Activated CD8-positive, alpha-beta memory T cell treated with anti-CD3 and anti-CD28 coated beads, Interleukin-2, amount 10 ng/mL, durations not matched to agents 7 days and 5 days (primary cell): Measurements from ENCODE around the gene DPYD. TPM values are rescaled to one million over a fixed set of nuclear protein-coding genes. Genes with fewer than 3 reads are reported as not detected.
A peak's percentile ranks its signal among the peaks of the same experiment; 100 is the strongest.

Source experiments
- ATAC-seq: fragments of 150-1000 bp; cut with Tn5 transposase; one replicate; pipeline ENCODE4 v1.10.0; 2021; ENCODE audit warnings: moderate library complexity
- CTCF ChIA-PET: fragments of 350-600 bp; sonication (Branson Sonifier 250); formaldehyde crosslinking; loops from one replicate; lab custom pipeline; 2021; ENCODE audit warnings: antibody characterized with exemption; lab: Charles Lee
- DNase-seq: peaks from one replicate; pipeline ENCODE4 v3.0.0-alpha.2; 2020
- H3K27ac Mint-ChIP-seq: one replicate; pipeline ENCODE4 v1.8.0; 2021; ENCODE audit warnings: mild to moderate bottlenecking, mixed read lengths
- H3K27me3 Mint-ChIP-seq: one replicate; pipeline ENCODE4 v1.8.0; 2021; ENCODE audit warnings: mixed read lengths
- H3K36me3 Mint-ChIP-seq: one replicate; pipeline ENCODE4 v1.8.0; 2021; ENCODE audit warnings: mild to moderate bottlenecking, mixed read lengths
- H3K4me1 Mint-ChIP-seq: one replicate; pipeline ENCODE4 v1.8.0; 2021; ENCODE audit warnings: mixed read lengths
- H3K4me3 Mint-ChIP-seq: one replicate; pipeline ENCODE4 v1.8.0; 2021; ENCODE audit warnings: mild to moderate bottlenecking, moderate library complexity, mixed read lengths
- H3K9me3 Mint-ChIP-seq: one replicate; pipeline ENCODE4 v1.8.0; 2022; ENCODE audit warnings: low read depth, mixed read lengths
- total RNA-seq, 2 experiments: library from RNA; stranded (reverse); gene quantifications; one replicate each; pipeline ENCODE4 v1.2.3, GENCODE V29; 2021

Gene DPYD
- 10 to 100 TPM; 31.4 to 42.3 TPM for total RNA-seq

- peaks cover 7% of the 10 kb centered on the region for H3K36me3 Mint-ChIP-seq
- H3K27me3 Mint-ChIP-seq: no peaks in the 10 kb centered on the region
- peak within 1 kb of the TSS; percentile 96 for H3K4me3 Mint-ChIP-seq
- H3K27ac Mint-ChIP-seq: peak within 1 kb of the TSS; percentile 98
- H3K4me1 Mint-ChIP-seq: peaks cover 51% of the 10 kb centered on the region
- ATAC-seq (peak; percentile 91), DNase-seq (peak; percentile 92)
- no peaks in the 10 kb centered on the region for H3K9me3 Mint-ChIP-seq
- CTCF ChIA-PET: interaction anchor here (1.0 to 3.0 kb wide), 3 partner anchors 25 to 127 kb away, joined by 3 to 17 read pairs (median 4); no protein-coding TSS in a partner anchor
Observed at GRCh38 chr1:97920832-97921571, at the start of gene DPYD. Gene DPYD (minus strand): TSS chr1:97921034. CDS start chr1:97920922, 112 bp downstream.

- H3K4me1 Mint-ChIP-seq: no peaks in the 10 kb centered on the region
- H3K27ac Mint-ChIP-seq: no peak overlapping the region
- H3K36me3 Mint-ChIP-seq: no peaks in the 10 kb centered on the region
- H3K9me3 Mint-ChIP-seq: no peaks in the 10 kb centered on the region
- H3K27me3 Mint-ChIP-seq: peaks cover 23% of the 10 kb centered on the region
- DNase-seq (no peak), ATAC-seq (no peak)
- CTCF ChIA-PET: no interaction called here
- H3K4me3 Mint-ChIP-seq: no peak overlapping the region
Observed at GRCh38 chr1:97960470-97960869, 39.6 kb upstream of the DPYD start.

GRCh38 chr1:97947695-97948094, 26.9 kb upstream of the DPYD start:
- CTCF ChIA-PET: no interaction called here
- Mint-ChIP-seq H3K4me3 (no peak overlapping the region), H3K36me3 (peaks cover 4% of the 10 kb centered on the region), H3K9me3 (peaks cover 2% of the 10 kb centered on the region), H3K4me1 (peaks cover 10% of the 10 kb centered on the region), H3K27ac (no peak overlapping the region), H3K27me3 (peaks cover 8% of the 10 kb centered on the region)
- DNase-seq (no peak), ATAC-seq (no peak)

GRCh38 chr1:97943354-97943753, 22.5 kb upstream of the DPYD start:
- H3K9me3 Mint-ChIP-seq: peaks cover 3% of the 10 kb centered on the region
- H3K36me3 Mint-ChIP-seq: peaks cover 11% of the 10 kb centered on the region
- ATAC-seq (no peak), DNase-seq (no peak)
- CTCF ChIA-PET: interaction anchor here (1.2 to 1.6 kb wide), 3 partner anchors 9 to 24 kb away, joined by 3 to 4 read pairs (median 3); no protein-coding TSS in a partner anchor
- peak overlapping the region; percentile 16 for H3K27ac Mint-ChIP-seq
- H3K4me3 Mint-ChIP-seq: no peak overlapping the region
- H3K27me3 Mint-ChIP-seq: no peaks in the 10 kb centered on the region
- H3K4me1 Mint-ChIP-seq: peaks cover 32% of the 10 kb centered on the region

GRCh38 chr1:97942161-97943123, 21.6 kb upstream of the DPYD start:
- no peak for DNase-seq
- Mint-ChIP-seq H3K27me3 (no peaks in the 10 kb centered on the region), H3K27ac (peak overlapping the region; percentile 80), H3K36me3 (peaks cover 13% of the 10 kb centered on the region), H3K4me3 (peak overlapping the region; percentile 68), H3K4me1 (peaks cover 42% of the 10 kb centered on the region), H3K9me3 (peaks cover 3% of the 10 kb centered on the region)
- CTCF ChIA-PET: interaction anchor here (1.3 to 1.6 kb wide), 2 partner anchors 10 to 12 kb away, joined by 3 to 4 read pairs; no protein-coding TSS in a partner anchor
- peak; percentile 70 for ATAC-seq

GRCh38 chr1:97938285-97938642, 17.4 kb upstream of the DPYD start:
- ATAC-seq: no peak
- H3K27me3 Mint-ChIP-seq: peaks cover 8% of the 10 kb centered on the region
- H3K4me3 Mint-ChIP-seq: no peak overlapping the region
- peaks cover 2% of the 10 kb centered on the region for H3K9me3 Mint-ChIP-seq
- CTCF ChIA-PET: no interaction called here
- peaks cover 9% of the 10 kb centered on the region for H3K36me3 Mint-ChIP-seq
- no peak for DNase-seq
- no peak overlapping the region for H3K27ac Mint-ChIP-seq
- H3K4me1 Mint-ChIP-seq: peaks cover 41% of the 10 kb centered on the region

GRCh38 chr1:97936976-97937375, 16.1 kb upstream of the DPYD start:
- peaks cover 29% of the 10 kb centered on the region for H3K4me1 Mint-ChIP-seq
- H3K27me3 Mint-ChIP-seq: peaks cover 8% of the 10 kb centered on the region
- H3K36me3 Mint-ChIP-seq: peaks cover 9% of the 10 kb centered on the region
- ATAC-seq (no peak), DNase-seq (no peak)
- H3K9me3 Mint-ChIP-seq: peaks cover 2% of the 10 kb centered on the region
- no peak overlapping the region for H3K27ac Mint-ChIP-seq
- CTCF ChIA-PET: interaction anchor here (1.0 kb wide), 1 partner anchor 9 kb away, joined by 4 read pairs; no protein-coding TSS in a partner anchor
- H3K4me3 Mint-ChIP-seq: no peak overlapping the region

GRCh38 chr1:97934491-97934890, 13.7 kb upstream of the DPYD start:
- H3K36me3 Mint-ChIP-seq: peaks cover 5% of the 10 kb centered on the region
- H3K27ac Mint-ChIP-seq: no peak overlapping the region
- no peak overlapping the region for H3K4me3 Mint-ChIP-seq
- peaks cover 18% of the 10 kb centered on the region for H3K4me1 Mint-ChIP-seq
- no peaks in the 10 kb centered on the region for H3K9me3 Mint-ChIP-seq
- ATAC-seq (no peak), DNase-seq (no peak)
- peaks cover 8% of the 10 kb centered on the region for H3K27me3 Mint-ChIP-seq
- CTCF ChIA-PET: no interaction called here

- H3K9me3 Mint-ChIP-seq: no peaks in the 10 kb centered on the region
- CTCF ChIA-PET: interaction anchor here (1.5 kb wide), 1 partner anchor 13 kb away, joined by 4 read pairs; no protein-coding TSS in a partner anchor
- peaks cover 8% of the 10 kb centered on the region for H3K27me3 Mint-ChIP-seq
- ATAC-seq (no peak), DNase-seq (no peak)
- H3K36me3 Mint-ChIP-seq: no peaks in the 10 kb centered on the region
- H3K4me3 Mint-ChIP-seq: no peak overlapping the region
- no peak overlapping the region for H3K27ac Mint-ChIP-seq
- H3K4me1 Mint-ChIP-seq: peaks cover 15% of the 10 kb centered on the region
Observed at GRCh38 chr1:97929874-97930851, 9.3 kb upstream of the DPYD start.

- CTCF ChIA-PET: no interaction called here
- H3K27me3 Mint-ChIP-seq: no peaks in the 10 kb centered on the region
- H3K9me3 Mint-ChIP-seq: no peaks in the 10 kb centered on the region
- H3K27ac Mint-ChIP-seq: peak overlapping the region; percentile 12
- H3K4me1 Mint-ChIP-seq: peaks cover 32% of the 10 kb centered on the region
- ATAC-seq: peak; percentile 66
- no peaks in the 10 kb centered on the region for H3K36me3 Mint-ChIP-seq
- no peak overlapping the region for H3K4me3 Mint-ChIP-seq
- DNase-seq: peak; percentile 44
Observed at GRCh38 chr1:97926017-97926708, 5.3 kb upstream of the DPYD start.

- CTCF ChIA-PET: no interaction called here
Observed at GRCh38 chr1:97925151-97925550, 4.3 kb upstream of the DPYD start.

GRCh38 chr1:97923811-97924210, 3.0 kb upstream of the DPYD start:
- H3K27ac Mint-ChIP-seq: no peak overlapping the region
- peaks cover 38% of the 10 kb centered on the region for H3K4me1 Mint-ChIP-seq
- H3K36me3 Mint-ChIP-seq: peaks cover 2% of the 10 kb centered on the region
- H3K9me3 Mint-ChIP-seq: no peaks in the 10 kb centered on the region
- no peaks in the 10 kb centered on the region for H3K27me3 Mint-ChIP-seq
- CTCF ChIA-PET: no interaction called here
- no peak for ATAC-seq
- no peak overlapping the region for H3K4me3 Mint-ChIP-seq
- DNase-seq: no peak

More at GRCh38 chr1:97925151-97925550, 4.3 kb upstream of the DPYD start:
- peaks cover 33% of the 10 kb centered on the region for H3K4me1 Mint-ChIP-seq
- no peak overlapping the region for H3K27ac Mint-ChIP-seq
- no peak for DNase-seq
- H3K36me3 Mint-ChIP-seq: peaks cover 2% of the 10 kb centered on the region
- no peak for ATAC-seq
- no peak overlapping the region for H3K4me3 Mint-ChIP-seq
- no peaks in the 10 kb centered on the region for H3K9me3 Mint-ChIP-seq
- no peaks in the 10 kb centered on the region for H3K27me3 Mint-ChIP-seq
